ENCODE data around the gene CDK18.

The CDK18 gene

GRCh38 chr1:205570796-205571537 is 66.5 kb downstream of the CDK18 start:
- no peak for DNase-seq (ENCODE audit: low read depth)

GRCh38 chr1:205571747-205572146 is 67.3 kb downstream of the CDK18 start:
- no peak for DNase-seq (ENCODE audit: low read depth)

GRCh38 chr1:205572421-205572820 is 68.0 kb downstream of the CDK18 start:
- no peak for DNase-seq (ENCODE audit: low read depth)

GRCh38 chr1:205575294-205575885 is 70.9 kb downstream of the CDK18 start:
- DNase-seq (ENCODE audit: low read depth), result no peak

GRCh38 chr1:205576011-205576410 is 71.5 kb downstream of the CDK18 start:
- DNase-seq (ENCODE audit: low read depth), result no peak

GRCh38 chr1:205576805-205577761 is 72.6 kb downstream of the CDK18 start:
- no peak for DNase-seq (ENCODE audit: low read depth)

- DNase-seq (ENCODE audit: low read depth), result no peak
Measured at GRCh38 chr1:205577874-205578658, 73.6 kb downstream of the CDK18 start.

- DNase-seq (ENCODE audit: low read depth), result no peak
Measured at GRCh38 chr1:205578780-205579571, 74.5 kb downstream of the CDK18 start.

GRCh38 chr1:205579711-205580110 is 75.2 kb downstream of the CDK18 start:
- no peak for DNase-seq (ENCODE audit: low read depth)

GRCh38 chr1:205580140-205580922 is 75.9 kb downstream of the CDK18 start:
- DNase-seq (ENCODE audit: low read depth), result no peak

- no peak for DNase-seq (ENCODE audit: low read depth)
Measured at GRCh38 chr1:205580923-205581180, 76.4 kb downstream of the CDK18 start.

- DNase-seq (ENCODE audit: low read depth), result no peak
Measured at GRCh38 chr1:205581321-205581980, 77.0 kb downstream of the CDK18 start.

GRCh38 chr1:205582046-205582445 is 77.6 kb downstream of the CDK18 start:
- no peak for DNase-seq (ENCODE audit: low read depth)
